Lower leg skin (tissue), 4 donors: Measurements from ENCODE around the gene NFIA. TPM values are rescaled to one million over a fixed set of nuclear protein-coding genes. Genes with fewer than 3 reads are reported as not detected.

Experiments
- DNase-seq, 2 donors: peaks; one replicate each; pipeline ENCODE4 v3.0.0-alpha.2; 2019; ENCODE audit warnings: low spot score in 2 of 2
- H3K4me3 ChIP-seq: fragments of 200-600 bp; sonication (generic); 2 replicates; pipeline ENCODE4 v1.5.1; 2017; ENCODE audit warnings: mild to moderate bottlenecking, low read depth; ENCODE audit not compliant: poor library complexity, severe bottlenecking
- CTCF ChIP-seq, 3 donors: fragments of 450-650 bp; IDR thresholded peaks; one replicate each; pipeline ENCODE4 v1.5.1; 2016; ENCODE audit warnings: antibody characterized with exemption in 3 of 3, mild to moderate bottlenecking in 3 of 3, moderate library complexity in 2 of 3
- POLR2A ChIP-seq, 2 donors: fragments of 450-650 bp; IDR thresholded peaks; one replicate each; pipeline ENCODE4 v1.6.1; 2016 to 2017; ENCODE audit warnings: antibody characterized with exemption in 2 of 2, mild to moderate bottlenecking in 1 of 2, moderate library complexity in 1 of 2
- WGBS, 2 donors: methylation state at CpG; one replicate each; pipeline ENCODE4 v1.1.5; 2018; 5-methylcytosine and 5-hydroxymethylcytosine counted together
- intact Hi-C: fragments of 100-400 bp; cut with DNase I; formaldehyde crosslinking; loops from one replicate; pipeline ENCODE4 v1.15.0; 2023; ENCODE audit warnings: low total_unique reads
- total RNA-seq, 4 donors: library from RNA; depleted of rRNA; stranded (reverse); fragments of >200 nt; gene quantifications; one replicate each; pipeline ENCODE4 v1.1.0, GENCODE V29; 2016

Gene NFIA
- total RNA-seq, 4 donors from 2014 or later = 26.0 to 32.5 (median 30.3) TPM

DNA sequence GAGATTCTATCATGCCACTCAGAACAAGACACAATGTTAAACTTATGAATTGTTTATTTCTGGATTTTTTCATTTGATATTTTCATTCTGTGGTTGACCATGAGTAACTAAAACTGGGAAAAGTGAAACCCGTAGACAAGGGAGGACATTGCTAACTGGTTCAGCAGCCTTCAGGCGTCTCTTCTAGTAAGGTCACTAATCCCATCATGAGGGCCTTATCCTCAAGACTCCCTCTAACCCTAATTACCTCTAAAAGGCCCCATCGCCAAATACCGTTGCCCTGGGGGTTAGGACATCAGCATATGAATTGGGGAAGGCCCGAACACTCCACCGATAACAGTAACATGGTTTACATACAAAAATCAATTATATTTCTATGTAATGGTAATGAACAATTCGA lies 394.9 kb downstream of the NFIA start:
- no peak overlapping the region for H3K4me3 ChIP-seq
- WGBS, 2 donors = 89 to 93% methylated on average over 7 of the region's 7 CpGs
- intact Hi-C loops = no loop called here
- no peak for TF ChIP-seq POLR2A (IDR thresholded peaks at IDR 0.05)
- no peak for TF ChIP-seq CTCF (IDR thresholded peaks at IDR 0.05)
- no peak for DNase-seq

DNA sequence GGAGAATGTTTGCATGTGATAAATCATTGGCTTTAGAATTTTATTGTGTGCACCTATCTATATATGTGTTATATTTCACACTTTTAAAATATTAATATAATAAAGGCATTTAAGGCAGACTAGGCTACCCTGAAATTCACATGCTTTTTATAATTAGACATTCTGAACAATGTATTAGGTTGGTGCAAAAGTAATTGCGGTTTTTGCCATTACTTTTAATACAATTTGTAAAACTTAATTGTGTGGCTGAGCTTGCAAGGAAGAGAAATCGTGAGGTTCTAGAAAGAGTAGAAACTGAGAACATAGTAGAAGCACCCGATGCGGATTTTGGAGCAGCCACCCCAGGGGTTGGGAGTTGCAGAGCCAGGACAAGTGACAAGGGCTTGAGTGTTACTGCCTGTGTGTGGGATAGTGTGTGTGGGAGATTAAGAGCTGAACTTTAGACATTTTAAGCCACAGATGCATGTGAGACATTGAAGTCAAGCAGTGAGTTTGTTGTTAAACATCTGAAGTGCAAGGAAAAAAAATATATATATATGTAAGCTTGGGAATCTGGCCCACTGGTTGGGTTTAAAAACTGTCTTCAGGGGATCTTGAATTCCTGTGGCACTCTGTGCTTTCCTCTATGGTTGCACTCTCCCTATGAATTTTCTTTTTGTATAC lies 398.0 kb downstream of the NFIA start:
- H3K4me3 ChIP-seq = no peak overlapping the region
- no peak for DNase-seq
- intact Hi-C loops = no loop called here
- WGBS, 2 donors = 59 to 68% methylated on average over 4 of the region's 4 CpGs
- TF ChIP-seq POLR2A (IDR thresholded peaks at IDR 0.05) (no peak), CTCF (IDR thresholded peaks at IDR 0.05) (no peak)

DNA sequence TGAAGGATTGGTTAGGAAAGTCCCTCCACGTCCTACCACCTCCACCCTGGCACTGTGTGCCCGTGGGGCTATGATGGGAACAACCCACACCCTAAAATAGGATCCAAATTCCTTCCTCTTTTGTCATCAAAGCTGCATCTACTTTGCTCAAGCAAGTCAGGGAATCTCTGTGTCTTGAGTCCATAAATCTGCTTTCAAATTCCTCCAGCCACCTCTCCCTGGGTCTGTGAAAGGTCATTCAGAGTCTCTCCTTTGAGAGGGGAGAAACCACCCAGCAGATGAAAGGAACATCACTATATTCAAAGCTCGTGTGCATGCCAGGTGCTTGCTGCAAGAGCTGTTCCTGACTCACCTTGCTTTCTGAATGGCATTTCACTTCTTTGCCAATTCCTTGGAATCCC lies 399.0 kb downstream of the NFIA start:
- TF ChIP-seq POLR2A (IDR thresholded peaks at IDR 0.05) (no peak), CTCF (IDR thresholded peaks at IDR 0.05) (no peak)
- intact Hi-C loops = no loop called here
- H3K4me3 ChIP-seq = no peak overlapping the region
- 24 to 31% methylated on average over 3 of the region's 3 CpGs for WGBS, 2 donors
- DNase-seq = peak in 1 of 2 donors; percentile 18

DNA sequence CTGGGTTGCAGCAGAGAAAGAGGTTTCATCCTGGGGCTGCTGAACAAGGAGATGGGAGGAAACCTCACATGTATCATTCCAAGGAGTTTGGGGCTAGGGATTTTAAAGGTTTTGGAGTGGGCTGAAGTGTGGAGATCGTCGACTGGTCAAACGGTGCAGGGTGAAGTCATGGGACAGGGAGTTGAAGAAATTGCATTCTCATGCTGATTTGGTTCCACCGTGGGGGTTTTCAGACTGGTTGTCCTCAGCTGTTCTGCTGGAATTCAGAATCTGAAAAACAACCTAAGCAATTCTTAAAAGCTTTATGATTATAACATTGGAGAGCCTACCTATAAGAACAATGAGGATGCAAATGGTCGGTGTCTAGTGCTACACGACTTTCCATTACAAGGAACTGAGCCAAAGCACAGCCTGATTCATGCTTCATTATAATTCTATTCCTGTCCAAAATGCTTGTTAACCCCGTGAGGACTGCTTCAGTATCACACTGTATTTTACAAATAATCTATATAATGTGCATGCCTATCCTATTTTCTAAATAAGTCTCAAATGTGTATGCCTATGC lies 399.9 kb downstream of the NFIA start:
- no peak overlapping the region for H3K4me3 ChIP-seq
- intact Hi-C loops = no loop called here
- 50 to 51% methylated on average over 7 of the region's 7 CpGs for WGBS, 2 donors
- no peak for DNase-seq
- TF ChIP-seq POLR2A (IDR thresholded peaks at IDR 0.05) (no peak), CTCF (IDR thresholded peaks at IDR 0.05) (no peak)

DNA sequence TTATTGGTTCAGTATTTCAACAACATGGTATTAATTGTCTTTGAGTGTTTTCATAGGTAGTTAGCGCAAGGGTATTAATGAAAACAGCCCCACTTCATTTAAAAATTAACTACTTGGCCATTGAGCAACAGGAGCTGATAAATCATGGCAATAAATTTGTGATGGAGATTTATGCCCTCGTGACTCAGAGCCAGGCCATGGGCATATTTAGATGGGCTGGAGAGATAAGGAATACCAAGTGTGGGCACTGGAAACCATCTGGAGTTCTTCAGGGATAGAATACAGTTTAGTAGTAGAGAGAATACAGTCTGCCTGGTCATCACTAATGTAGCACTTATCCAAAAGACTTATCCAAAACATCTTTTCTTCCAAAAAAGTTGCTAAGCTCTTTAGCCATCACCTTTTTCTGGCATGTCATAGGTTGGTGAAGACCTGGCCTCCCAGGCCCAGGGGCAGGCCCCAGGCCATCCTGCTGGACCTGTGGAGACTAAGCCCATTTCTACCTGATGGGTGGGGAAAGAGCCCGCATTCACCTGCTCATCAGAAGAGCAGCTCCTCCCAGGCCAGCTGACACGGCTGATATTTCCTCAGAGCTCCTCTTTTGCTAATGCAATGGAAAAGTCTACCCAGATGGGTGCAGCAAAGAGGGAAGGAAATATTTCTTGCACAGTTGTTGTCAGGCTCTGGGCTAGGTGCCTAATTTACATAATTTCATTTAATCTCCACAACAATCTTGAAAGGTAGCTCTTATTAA lies 404.6 kb downstream of the NFIA start:
- TF ChIP-seq CTCF (IDR thresholded peaks at IDR 0.05) = no peak
- TF ChIP-seq POLR2A (IDR thresholded peaks at IDR 0.05) = no peak
- H3K4me3 ChIP-seq = no peak overlapping the region
- WGBS, 2 donors = 59 to 60% methylated on average over 4 of the region's 4 CpGs
- DNase-seq = no peak
- intact Hi-C loops = no loop called here
